AG20443 (cell line): ENCODE results near the gene DEFB114.

ENCODE experiments used
- DNase-seq: peaks from one replicate; pipeline ENCODE4 v3.0.0; 2012; ENCODE audit warnings: low spot score, mixed read lengths

Gene DEFB114

GRCh38 chr6:49935387-49935786, 28.6 kb downstream of the DEFB114 start:
- DNase-seq: no peak

GRCh38 chr6:49934770-49935169, 29.2 kb downstream of the DEFB114 start:
- DNase-seq: no peak

- no peak for DNase-seq
These were observed 30.4 kb downstream of the DEFB114 start for GRCh38 chr6:49933526-49933925.

- no peak for DNase-seq
These were observed 34.6 kb downstream of the DEFB114 start for GRCh38 chr6:49929340-49929739.

- DNase-seq: peak; percentile 5
These were observed 40.1 kb downstream of the DEFB114 start for GRCh38 chr6:49923826-49924225.

- no peak for DNase-seq
These were observed 43.9 kb downstream of the DEFB114 start for GRCh38 chr6:49919935-49920644.

- no peak for DNase-seq
These were observed 44.7 kb downstream of the DEFB114 start for GRCh38 chr6:49919261-49919660.

GRCh38 chr6:49918787-49919186, 45.2 kb downstream of the DEFB114 start:
- no peak for DNase-seq

- DNase-seq: no peak
These were observed 48.9 kb downstream of the DEFB114 start for GRCh38 chr6:49915035-49915434.

- DNase-seq: no peak
These were observed 50.2 kb downstream of the DEFB114 start for GRCh38 chr6:49913636-49914375.

- DNase-seq: no peak
These were observed 51.8 kb downstream of the DEFB114 start for GRCh38 chr6:49912196-49912595.

GRCh38 chr6:49911252-49911651, 52.7 kb downstream of the DEFB114 start:
- DNase-seq: no peak
